CD4-positive, alpha-beta T cell treated with Interleukin-4 for 4 hours (primary cell): Measurements from ENCODE around the gene TAB2.

Source experiments
- DNase-seq: peaks from one replicate; pipeline ENCODE4 v3.0.0-alpha.2; 2020

Gene TAB2, protein sequence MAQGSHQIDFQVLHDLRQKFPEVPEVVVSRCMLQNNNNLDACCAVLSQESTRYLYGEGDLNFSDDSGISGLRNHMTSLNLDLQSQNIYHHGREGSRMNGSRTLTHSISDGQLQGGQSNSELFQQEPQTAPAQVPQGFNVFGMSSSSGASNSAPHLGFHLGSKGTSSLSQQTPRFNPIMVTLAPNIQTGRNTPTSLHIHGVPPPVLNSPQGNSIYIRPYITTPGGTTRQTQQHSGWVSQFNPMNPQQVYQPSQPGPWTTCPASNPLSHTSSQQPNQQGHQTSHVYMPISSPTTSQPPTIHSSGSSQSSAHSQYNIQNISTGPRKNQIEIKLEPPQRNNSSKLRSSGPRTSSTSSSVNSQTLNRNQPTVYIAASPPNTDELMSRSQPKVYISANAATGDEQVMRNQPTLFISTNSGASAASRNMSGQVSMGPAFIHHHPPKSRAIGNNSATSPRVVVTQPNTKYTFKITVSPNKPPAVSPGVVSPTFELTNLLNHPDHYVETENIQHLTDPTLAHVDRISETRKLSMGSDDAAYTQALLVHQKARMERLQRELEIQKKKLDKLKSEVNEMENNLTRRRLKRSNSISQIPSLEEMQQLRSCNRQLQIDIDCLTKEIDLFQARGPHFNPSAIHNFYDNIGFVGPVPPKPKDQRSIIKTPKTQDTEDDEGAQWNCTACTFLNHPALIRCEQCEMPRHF

DNA sequence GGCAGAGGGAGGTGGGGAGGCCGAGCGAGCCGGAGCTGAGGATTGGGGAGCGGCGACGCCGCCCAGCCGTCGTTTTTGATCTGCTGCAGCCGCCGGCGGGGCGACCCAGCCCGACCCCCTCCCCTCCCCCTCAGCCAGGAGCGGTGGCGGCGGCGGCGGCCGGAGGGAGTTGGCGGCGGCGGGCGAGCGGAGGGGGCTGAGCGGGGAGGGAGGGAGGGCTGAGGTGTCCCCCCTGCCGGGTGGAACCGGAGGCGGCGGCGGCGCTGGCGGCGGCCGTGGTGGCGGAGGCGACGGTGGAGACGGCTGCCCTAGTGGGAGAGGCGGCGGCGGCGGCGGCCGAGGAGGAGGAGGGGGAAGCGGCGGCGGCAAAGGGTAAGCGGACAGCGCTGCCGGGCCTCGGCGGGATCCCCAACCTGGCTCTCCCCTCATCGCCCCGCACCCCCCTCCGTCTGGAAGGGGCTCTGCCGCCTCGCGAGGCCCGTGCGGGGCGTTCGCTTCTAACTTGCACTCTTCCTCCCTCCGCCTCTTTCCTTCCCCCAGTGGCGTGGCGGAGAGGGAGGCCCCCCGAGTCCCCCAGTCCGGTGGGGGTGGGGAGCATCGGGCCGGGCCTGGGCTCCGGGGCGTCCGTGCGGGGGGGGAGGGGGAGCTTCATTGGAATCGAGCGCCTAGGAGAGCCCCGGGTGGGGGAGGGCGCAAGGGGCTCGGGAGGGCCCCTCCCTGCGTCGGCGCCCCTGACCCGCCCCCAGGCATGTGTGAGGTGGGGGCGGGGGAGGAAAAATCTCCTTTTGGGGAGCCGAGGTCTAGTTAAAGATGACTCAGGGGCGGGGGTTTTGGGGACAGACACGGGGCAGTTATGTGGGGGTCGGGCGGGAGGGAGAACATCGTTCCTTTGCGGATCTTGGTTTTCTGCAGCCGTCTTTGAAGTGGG, at the start of gene TAB2:
Gene TAB2 (plus strand): TSS at position 69 of the 928 bp plus-strand sequence. CDS start 52,286 bp downstream, outside the sequence.
- peak; percentile 85 for DNase-seq

DNA sequence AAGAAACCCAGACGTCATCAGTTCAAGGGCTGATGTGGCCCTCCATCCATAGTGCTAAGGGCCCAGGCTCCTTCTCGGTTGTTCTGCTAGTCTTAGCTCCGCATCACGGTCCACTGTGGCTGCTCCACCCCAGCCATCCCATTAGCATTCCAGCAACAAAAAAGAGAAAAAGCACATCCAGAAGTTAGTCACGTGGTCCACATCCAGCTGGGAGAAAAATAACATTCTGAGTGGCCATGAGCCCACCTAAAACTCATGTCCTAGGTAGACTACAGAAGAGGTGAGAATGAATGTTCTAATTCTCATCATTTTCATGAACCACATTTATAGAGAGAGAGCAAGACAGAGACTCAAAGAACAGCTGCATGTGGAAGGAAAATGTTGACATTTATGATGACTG, 49.4 kb upstream of the TAB2 start:
- no peak for DNase-seq

DNA sequence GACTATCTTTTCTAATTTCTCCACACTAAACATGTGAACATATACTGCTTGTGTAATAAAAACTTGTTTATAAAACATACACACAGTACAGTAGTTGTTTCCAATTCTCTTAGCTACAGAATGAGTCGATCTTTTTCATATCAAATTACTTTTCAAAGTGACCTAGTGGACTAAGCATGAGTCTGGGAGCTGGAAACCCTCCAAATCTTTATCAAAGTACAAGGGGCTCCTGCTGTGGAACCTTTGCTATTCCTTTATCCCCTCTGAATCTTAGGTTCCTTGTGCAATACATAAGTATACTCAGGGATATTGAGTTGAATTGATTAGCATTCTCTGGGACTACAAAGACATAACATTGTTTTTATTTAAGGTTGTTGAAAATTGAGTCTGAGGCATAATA, 48.7 kb upstream of the TAB2 start:
- no peak for DNase-seq

DNA sequence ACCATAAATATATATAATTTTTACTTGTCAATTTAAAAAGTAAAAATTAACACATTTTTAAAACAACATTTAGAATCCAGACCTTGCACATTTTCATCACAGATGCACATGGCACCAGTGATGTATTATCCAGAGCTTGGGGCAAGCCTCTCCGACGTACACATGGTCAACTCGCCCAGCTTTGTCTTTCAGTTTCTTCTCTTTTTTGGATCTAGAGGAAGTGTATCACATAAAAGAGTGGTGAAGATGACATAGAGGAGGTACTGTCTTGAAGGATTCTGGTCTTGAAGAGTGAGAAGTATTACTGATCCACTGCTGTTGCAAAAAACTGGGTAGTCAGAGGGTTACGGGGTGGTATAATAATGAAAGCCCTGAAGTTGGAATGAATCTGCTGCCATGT, 46.9 kb upstream of the TAB2 start:
- no peak for DNase-seq

DNA sequence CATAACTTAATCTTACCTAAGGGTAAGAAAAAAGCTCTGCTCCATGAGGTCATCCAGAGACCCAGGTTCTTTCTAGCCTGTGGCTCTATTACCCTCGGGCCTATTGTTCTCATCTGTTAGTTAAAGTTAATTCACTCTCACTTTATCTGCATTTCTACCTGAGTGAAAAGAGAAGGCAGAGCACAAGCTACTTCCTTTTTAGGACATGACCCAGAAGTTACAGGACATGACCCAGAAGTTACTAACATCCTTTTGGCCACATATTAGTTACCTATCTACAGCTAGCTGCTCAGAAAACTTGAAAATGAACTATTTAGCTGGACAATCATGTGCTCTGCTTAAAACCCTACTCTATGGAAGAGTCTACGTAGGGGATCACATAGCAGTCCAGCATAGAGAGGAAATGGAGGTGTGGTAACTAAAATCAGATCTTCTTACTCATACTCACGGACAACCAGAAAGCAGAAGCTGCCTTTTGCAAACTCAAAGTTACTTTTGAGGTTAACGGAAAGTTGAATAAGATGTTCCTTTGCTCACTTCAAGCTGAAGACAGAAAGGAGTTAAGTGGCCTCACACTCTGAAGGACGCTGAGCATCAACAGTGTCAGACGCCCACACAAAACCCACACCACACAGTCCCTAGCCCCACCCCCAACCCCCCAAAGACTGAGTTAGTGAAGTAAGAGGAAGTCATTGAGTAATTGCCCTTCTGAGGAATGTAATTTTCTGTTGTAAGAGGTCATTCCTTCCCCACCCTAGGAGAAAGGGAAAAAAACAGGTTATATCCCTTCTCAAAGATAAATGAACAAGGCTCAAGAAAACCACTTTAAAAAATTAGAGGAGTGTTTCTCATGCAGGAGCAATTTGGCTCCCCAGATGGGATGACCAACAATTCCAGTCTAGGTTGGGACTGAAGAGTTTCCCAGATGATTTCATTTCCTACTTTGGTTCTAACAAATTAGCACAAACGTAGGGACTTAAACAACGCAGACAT, 45.9 kb upstream of the TAB2 start:
- peak; percentile 73 for DNase-seq

DNA sequence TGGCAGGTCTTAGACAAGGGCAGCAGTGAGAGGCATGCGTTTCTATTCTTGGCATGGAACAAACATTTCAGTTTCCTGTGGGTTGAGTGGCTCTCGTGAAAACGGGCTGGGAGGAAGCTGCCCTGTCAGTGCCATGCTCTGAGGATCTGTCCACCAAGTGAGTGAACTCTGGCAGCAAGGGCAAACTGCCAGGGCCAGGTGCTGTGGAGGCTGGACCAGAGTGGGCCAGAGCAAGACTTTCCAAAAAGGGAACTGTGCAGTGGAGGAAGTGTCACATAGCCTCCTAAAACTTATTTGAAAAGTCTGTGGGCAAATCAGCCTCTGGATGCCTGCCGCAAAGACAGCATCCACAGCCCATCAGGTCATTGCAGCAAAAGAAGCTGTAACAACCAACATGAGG, 44.2 kb upstream of the TAB2 start:
- no peak for DNase-seq

DNA sequence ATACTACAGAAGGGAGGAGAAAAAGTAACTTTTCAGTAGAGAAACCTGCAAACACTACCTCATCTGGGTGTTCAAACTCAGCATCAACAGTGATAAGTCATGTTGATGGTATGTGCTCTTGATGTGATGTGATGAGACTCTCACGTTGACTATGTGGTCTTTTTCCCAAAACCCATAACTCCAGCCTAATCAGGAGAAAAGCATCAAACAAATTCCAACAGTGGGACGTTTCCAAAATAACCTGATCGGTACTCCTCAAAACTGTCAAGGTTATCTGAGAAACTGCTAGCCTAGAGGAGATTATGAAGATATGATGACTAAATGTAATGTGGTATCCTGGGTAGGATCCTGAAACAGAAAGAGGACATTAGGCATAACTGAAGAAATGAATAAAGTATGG, 41.9 kb upstream of the TAB2 start:
- DNase-seq = no peak

DNA sequence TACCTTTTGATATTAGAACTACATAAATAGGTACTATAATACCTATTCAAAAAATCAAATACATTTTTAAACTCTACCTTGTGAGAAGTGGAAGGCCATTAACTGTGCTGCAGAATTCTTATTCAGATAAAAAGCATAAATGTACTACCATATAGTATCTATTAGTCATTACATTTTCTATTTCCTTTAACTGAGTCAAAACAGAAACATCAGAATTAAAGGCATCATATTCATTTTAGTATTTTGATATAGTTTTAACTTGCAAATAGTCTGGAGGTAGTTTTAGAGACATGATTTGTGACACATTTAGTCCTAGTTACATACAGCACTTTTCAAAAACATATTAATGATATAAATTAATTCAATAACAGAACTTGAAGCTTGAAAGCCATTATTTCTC, 39.9 kb upstream of the TAB2 start:
- no peak for DNase-seq

DNA sequence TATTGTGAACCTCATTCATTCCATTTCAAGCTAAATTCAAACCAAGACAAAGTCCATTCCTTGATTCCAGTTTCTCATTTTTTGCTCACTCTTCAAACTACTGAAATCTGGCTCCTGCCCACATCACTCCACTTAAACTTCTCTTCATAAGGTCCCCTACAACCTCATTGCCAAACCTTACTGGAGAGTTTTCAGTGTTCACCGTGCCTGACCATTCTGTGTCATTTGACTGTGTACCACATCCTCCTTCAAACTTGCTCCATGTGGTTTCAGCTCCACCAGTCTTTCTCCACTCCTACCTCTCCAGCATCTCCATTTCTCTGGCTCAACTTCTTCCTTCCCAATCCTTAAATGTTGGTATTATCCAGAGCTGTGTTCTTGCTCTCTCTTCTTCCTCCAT, 38.5 kb upstream of the TAB2 start:
- DNase-seq = no peak

DNA sequence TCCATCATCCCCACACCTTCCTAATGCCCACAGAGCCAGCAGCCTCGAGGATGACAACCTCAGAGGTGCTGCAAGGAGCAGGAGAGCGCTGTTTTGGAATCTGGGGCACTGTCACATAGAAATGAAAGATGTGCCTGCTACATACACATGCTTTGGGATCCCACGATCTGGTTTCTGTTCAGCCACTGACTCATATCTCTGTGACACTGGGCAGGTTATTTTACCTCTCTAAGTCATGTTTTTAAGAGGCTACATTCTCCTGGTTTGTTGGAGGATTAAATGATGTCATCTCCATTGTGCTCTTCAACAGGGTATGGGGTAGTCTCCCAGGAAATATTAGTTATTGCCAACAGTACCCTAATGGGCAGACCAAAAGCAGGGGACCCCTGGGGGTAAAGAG, 32.6 kb upstream of the TAB2 start:
- no peak for DNase-seq

DNA sequence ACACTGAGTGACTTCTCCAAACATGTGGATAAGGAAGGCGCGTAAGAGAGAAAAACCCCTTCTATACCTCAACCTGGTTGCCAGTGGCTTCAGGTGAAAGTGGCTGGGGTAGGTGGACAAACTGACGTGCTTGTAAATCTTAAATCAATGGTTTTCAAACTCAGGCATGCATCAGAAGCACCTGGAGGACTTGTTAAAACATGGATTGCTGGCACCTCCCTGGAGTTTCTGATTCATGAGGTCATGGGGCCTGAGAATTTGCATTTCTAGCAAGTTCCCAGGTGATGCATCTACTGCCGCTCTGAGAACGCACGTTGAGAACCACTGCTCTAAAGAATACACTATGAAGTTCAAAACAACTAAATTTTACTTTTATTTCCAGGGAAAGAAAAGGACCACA, 31.9 kb upstream of the TAB2 start:
- no peak for DNase-seq

DNA sequence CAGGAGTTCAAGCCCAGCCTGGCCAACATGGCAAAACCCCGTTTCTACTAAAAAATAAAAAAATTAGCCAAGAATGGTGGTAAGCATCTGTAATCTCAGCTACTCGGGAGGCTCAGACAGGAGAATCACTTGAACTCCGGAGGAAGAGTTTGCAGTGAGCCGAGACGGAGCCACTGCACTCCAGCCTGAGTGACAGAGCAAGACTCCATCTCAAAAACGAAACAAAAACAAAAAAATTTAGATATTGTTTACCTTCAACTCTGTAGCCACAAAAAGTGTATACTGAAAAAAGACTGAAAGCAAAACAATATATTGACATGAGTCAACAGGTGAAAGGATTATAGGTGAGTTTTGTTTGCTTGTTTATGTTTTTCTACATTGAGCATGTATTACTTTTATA, 30.6 kb upstream of the TAB2 start:
- DNase-seq = no peak

DNA sequence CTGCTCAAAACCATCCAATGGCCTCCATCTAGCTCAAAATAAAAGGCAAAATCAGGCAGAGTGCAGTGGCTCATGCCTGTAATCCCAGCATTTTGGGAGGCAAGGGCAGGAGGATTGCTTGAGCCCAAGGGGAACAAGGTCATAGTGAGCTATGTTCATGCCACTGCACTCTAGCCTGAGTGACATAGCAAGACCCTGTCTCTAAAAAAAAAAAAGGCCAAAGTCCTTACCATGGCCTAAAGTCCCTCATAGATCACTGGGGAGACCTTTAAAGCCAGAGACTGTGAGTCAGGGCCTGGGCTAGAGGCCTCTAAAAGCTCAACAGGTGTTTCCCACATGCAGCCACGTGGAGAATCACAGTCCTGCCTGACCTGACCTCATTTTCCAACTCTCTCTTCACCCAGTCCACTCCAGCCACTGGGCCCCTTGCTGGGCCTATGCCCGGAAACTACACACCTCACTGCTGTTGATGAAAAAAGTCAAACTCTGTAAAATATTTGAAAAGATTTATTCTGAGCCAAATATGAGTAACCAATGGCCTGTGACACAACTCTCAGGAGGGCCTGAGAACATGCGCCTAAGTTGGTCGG, 28.2 kb upstream of the TAB2 start:
- DNase-seq = no peak

DNA sequence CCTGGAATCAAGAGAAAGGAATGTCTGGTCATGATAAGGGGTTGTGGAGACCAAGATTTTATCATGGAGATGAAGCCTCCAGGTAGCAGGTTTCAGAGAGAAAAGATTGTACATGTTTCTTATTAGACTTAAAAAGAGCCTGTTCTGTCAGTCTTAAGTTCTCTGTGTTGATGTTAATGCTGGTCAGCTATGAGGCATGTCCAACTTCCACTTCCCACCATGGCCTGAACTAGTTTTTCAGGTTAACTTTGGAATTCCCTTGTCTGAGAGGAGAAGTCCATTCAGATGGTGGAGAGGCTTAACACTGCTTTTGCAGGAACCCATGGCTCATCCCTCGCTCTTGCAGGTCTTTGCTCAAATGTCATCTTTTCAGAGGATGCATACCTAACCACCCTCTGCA, 27.5 kb upstream of the TAB2 start:
- no peak for DNase-seq

DNA sequence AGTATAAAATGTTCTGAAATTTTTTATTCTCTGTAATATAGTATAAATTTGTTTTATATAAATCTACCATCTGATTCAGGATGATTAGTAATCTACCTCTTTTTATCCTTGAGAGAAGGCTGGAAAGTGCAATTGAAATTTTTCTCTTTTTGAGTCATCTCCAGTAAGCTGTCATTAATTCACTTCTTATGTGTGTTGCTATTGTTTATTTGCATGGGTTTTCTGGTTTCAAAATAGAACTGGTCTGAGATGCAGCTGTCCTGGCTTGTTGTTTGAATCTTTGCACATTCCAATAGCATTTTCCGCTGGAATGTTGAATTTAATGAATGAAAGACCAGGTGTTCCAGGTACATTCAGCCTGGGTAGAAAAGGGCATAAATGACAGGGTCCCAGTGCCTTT, 24.3 kb upstream of the TAB2 start:
- no peak for DNase-seq

DNA sequence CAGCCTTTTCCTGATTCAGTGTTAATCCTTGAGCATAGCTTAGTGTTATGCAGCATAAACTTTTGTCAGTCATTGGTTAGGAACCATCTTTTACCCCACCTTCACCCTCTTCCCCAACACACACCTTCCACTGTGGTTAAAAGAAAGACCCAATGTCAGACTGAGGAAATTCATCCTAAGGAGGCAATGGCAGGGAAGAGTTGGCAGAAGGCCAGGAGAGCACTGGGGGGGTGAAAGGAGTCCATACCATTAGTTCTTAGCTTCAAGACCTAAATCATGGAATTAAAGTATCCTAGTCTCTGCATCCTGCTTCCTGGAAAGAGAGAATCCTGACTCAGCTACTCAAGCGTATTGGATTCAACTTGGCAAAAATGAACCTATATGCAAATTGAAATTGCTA, 16.9 kb upstream of the TAB2 start:
- DNase-seq = no peak

DNA sequence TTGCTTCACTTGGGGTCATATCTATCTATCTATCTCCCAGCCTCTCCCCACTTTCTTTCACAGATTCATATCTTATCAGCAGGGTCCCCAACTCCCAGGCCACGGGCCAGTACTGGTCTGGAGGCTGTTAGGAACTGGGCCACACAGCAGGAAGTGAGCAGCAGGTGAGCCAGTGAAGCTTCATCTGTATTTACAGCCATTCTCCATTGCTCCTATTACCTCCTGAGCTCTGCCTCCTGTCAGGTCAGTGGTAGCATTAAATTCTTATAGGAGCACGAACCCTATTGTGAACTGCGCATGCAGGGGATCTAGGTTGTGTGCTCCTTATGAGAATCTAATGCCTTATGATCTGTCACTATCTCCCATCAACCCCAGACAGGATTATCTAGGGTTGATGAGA, 14.8 kb upstream of the TAB2 start:
- no peak for DNase-seq

DNA sequence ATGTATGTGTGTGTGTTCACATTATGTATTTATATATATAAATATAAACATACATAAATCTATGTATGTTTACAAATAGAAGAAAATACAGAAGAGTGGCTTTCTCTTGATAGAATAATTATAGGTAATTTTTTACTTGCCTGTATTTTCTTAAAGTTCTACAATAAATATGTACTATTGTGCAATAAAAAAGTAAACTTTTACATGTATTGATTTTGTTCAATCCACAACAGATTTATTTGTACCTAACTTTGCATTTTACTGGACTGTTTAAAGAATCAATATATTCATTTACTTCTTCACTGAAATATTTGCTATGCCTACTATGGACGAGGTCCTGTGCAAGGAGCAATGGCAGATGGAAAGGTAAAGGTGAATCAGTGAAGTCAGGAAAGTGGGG, 14.0 kb upstream of the TAB2 start:
- DNase-seq = no peak

DNA sequence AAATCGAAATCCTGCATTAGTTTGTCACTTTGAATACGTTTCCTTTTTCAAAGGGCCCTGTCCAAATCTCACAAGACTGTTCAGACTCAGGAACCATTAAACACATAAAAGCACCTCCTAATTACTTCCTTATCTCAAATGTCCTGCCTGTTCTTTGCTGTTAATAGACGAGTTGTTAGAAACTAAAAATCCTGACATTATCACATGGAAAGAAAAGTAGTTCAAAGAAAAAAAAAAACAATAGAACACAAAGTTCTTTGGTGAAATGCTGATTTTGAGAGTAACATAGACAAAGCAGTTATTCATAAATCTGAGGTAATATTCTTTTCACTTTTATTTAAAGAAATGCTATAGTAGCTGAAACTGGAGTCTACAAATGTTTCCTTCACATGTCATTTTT, 12.1 kb upstream of the TAB2 start:
- DNase-seq = no peak

DNA sequence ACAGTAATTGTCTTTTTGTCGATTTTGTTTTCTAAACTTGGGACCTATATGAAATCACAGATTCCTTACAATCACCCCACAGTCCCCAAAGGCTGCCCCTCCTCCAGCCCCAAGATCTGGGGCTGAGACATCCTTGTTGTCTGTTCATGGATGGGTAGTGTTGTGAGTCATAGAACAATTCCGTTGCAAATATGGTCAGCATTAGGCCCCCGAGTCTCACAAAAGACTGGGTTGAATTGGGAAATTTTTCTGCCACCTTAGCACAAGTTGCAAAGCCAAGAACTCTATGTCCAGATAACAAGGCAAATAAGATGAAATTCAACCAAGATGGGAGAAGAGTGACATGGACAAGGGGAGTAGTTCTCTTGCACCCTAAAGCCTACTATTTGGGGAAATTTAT, 10.5 kb upstream of the TAB2 start:
- no peak for DNase-seq

DNA sequence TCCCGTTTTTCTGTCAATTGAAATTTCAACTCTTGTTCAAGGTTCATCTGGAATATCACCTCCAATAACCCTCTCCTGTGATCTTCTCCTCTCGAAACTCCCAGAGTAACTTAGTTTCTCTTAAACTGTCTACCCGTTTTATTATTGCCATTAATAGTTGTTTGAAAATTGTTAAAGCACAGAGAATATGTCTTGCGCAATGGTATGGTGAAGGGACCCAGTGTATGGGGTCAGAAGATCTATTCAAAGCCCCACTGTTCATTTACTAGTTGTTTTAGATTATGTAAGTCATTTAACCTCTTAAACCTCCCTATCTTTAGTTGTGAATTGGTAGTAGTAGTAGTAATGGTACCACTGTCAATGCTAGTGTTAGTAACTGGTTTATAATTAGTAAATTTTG, 6.2 kb upstream of the TAB2 start:
- no peak for DNase-seq

DNA sequence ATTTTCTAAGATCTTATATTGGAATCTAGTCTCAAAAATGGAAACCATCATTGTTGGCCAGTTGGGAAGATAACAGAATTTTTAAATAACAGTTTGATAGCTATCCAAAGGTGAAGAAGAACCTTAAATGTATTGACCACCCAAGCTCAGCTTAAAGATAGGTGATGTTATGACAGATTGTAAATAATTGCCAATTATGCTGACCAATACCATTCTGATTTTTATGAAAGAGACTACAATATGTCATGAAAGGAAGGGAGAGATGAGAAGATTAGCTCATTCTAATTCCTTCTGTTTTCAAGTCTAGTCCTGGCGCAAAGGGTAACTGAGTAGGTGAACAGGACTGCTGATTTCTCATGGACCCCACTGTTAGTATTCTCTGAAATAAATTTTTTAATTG, 5.7 kb upstream of the TAB2 start:
- no peak for DNase-seq
